ENCODE results near the gene ARIH1. TPM values are rescaled to one million over a fixed set of nuclear protein-coding genes. Genes with fewer than 3 reads are reported as not detected.

Gene ARIH1
- total and polyA plus RNA-seq, 2 of the 8 experiments (the other 6 are each of a cell fraction or from before 2014, with no cell fraction given): 32.7 to 179 TPM

- H2BK5ac ChIP-seq (ENCODE audit: low read depth, low read length): no peak overlapping the region
- no peaks in the 10 kb centered on the region for H3K23me2 ChIP-seq (ENCODE audit: low read depth, low read length)
- H3K27ac ChIP-seq (ENCODE audit: low read depth, low read length): no peak overlapping the region
- H2BK15ac ChIP-seq (ENCODE audit: low read length): no peak overlapping the region
- TF ChIP-seq CBX5 (IDR thresholded peaks at IDR 0.05; ENCODE audit: low read depth, low read length) (no peak), GABPA (IDR thresholded peaks at IDR 0.05; ENCODE audit: borderline replicate concordance, insufficient read depth, low read length) (no peak), RBBP5 (IDR thresholded peaks at IDR 0.05; ENCODE audit: borderline replicate concordance, low read depth, low read length) (no peak), USF2 (IDR thresholded peaks at IDR 0.05; ENCODE audit: low read length) (no peak), PHF8 (conservative IDR thresholded peaks at IDR 0.05; ENCODE audit: low read depth, low read length) (no peak), BACH1 (IDR thresholded peaks at IDR 0.05; ENCODE audit: low read length) (no peak), HDAC6 (IDR thresholded peaks at IDR 0.05; ENCODE audit: low read depth, low read length) (no peak)
- ChIA-PET CTCF (ENCODE audit: partially characterized antibody) (interaction anchor here (0.7 to 2.0 kb wide), 3 partner anchors 9 to 18 kb away, joined by 3 to 6 read pairs (median 4); no protein-coding TSS in a partner anchor), POLR2A (ENCODE audit: partially characterized antibody) (interaction anchor here (0.9 to 1.9 kb wide), 2 partner anchors 10 to 68 kb away, joined by 3 to 7 read pairs; no protein-coding TSS in a partner anchor)
- H3K4me3 ChIP-seq (ENCODE audit: extremely low read depth in 1 of 4, insufficient read depth in 2 of 4, low read depth in 3 of 4, low read length in 4 of 4): no peak overlapping the region
- no peak for DNase-seq (ENCODE audit: low read depth in 1 of 2, low spot score in 2 of 2)
- no peaks in the 10 kb centered on the region for H3K27me3 ChIP-seq (replicated peaks in 1 of 4; ENCODE audit: control insufficient read depth in 3 of 4, extremely low read depth in 1 of 4, insufficient read depth in 3 of 4, low read length in 3 of 4)
- no peaks in the 10 kb centered on the region for H3K4me1 ChIP-seq (replicated peaks in 1 of 4; ENCODE audit: control insufficient read depth in 3 of 4, insufficient read depth in 4 of 4, low read length in 3 of 4)
- no peak overlapping the region for H2AK5ac ChIP-seq (ENCODE audit: low read depth, low read length)
- H3K9me3 ChIP-seq (ENCODE audit: insufficient read depth in 2 of 2, low read depth in 1 of 2, low read length in 1 of 2): no peaks in the 10 kb centered on the region
- no peak overlapping the region for H3K9ac ChIP-seq (replicated peaks in 1 of 4; ENCODE audit: extremely low read depth in 1 of 4, low read depth in 3 of 4, low read length in 3 of 4)
- no peaks in the 10 kb centered on the region for H3K36me3 ChIP-seq (ENCODE audit: control insufficient read depth in 2 of 4, insufficient read depth in 4 of 4, low read length in 3 of 4)
- H4K5ac ChIP-seq (ENCODE audit: insufficient read length, low read depth, low read length): no peak overlapping the region
- H4K20me1 ChIP-seq (replicated peaks in 1 of 2; ENCODE audit: control insufficient read depth in 1 of 2, insufficient read depth in 2 of 2, low read length in 2 of 2): no peaks in the 10 kb centered on the region
- no peaks in the 10 kb centered on the region for H3K79me2 ChIP-seq (ENCODE audit: control insufficient read depth in 1 of 2, insufficient read depth in 2 of 2, low read length in 2 of 2)
- no peak overlapping the region for H3K4me2 ChIP-seq (ENCODE audit: insufficient read depth in 1 of 2, low read depth in 2 of 2, low read length in 2 of 2)
- no peak overlapping the region for H3K14ac ChIP-seq (ENCODE audit: insufficient read length)
- no peak overlapping the region for H2BK120ac ChIP-seq (replicated peaks; ENCODE audit: low read depth, low read length)
- no peak overlapping the region for H3K23ac ChIP-seq (ENCODE audit: insufficient read length)
- no peak overlapping the region for H3K56ac ChIP-seq (replicated peaks; ENCODE audit: insufficient read length, low read depth, low read length)
- no peak overlapping the region for H2BK12ac ChIP-seq (ENCODE audit: low read depth, low read length)
- no peak overlapping the region for H2AFZ ChIP-seq (ENCODE audit: low read length)
- H3K18ac ChIP-seq (ENCODE audit: extremely low read depth, low read length): no peak overlapping the region
- H4K91ac ChIP-seq (replicated peaks; ENCODE audit: insufficient read length, low read length): no peak overlapping the region
- no peak for FAIRE-seq
- no peak overlapping the region for H3K4ac ChIP-seq (replicated peaks; ENCODE audit: insufficient read length, low read depth, low read length)
- no peak overlapping the region for H2BK20ac ChIP-seq (ENCODE audit: low read length)
- no peaks in the 10 kb centered on the region for H3K79me1 ChIP-seq (ENCODE audit: low read depth, low read length)
- no peak overlapping the region for H4K8ac ChIP-seq (ENCODE audit: extremely low read depth, insufficient read depth, low read length)
- 100% methylated on average over 3 of the region's 3 CpGs; no CpG with 5 or more reads in 1 of the 2 experiments for WGBS, 2 experiments (ENCODE audit: extremely low coverage in 1 of 2, insufficient coverage in 1 of 2, insufficient read length in 1 of 2, insufficient replicate concordance in 2 of 2, low coverage in 1 of 2, low lambda C conversion rate in 2 of 2, missing lambda C conversion rate in 1 of 2)
Measured at GRCh38 chr15:72460402-72460801, 13.7 kb upstream of the ARIH1 start.
